HG02970 (cell line): Measurements from ENCODE around the gene TSPAN14.

Source experiments
- ATAC-seq: cut with Tn5 transposase; IDR thresholded peaks from one replicate; pipeline ENCODE4 v1.9.1; 2021; ENCODE audit warnings: mild to moderate bottlenecking, moderate library complexity, moderate number of reproducible peaks; ENCODE audit not compliant: unreplicated experiment, low FRiP score

TSPAN14 gene

DNA sequence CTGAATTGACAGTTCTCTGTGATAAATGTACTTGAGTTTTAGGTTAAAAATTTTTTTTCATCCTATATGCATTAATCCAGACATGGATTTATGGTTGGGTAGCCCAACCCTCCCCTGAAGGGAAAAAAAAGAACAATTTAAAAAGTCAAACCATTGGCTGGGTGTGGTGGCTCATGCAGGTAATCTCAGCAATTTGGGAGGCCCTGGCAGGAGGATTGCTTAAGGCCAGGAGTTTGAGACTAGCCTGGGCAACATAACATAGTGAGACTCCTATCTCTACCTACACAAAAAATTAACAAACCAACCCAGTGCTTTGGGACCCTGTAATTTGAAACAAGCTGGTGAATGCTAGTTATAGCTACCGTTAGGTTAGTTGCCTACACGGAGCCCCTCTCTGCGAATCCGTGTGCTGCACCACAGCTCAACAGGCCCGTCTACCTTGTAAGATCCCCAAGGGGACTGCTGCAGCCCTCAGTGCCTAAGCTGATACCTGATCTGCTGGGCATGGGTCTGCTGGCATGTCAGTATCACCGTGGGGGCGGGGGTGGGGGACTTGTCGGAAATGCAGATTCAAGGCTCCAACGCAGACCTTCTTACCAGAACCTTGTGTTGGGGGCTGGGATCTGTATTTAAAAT, 32.8 kb downstream of the TSPAN14 start:
- ATAC-seq, result no peak

DNA sequence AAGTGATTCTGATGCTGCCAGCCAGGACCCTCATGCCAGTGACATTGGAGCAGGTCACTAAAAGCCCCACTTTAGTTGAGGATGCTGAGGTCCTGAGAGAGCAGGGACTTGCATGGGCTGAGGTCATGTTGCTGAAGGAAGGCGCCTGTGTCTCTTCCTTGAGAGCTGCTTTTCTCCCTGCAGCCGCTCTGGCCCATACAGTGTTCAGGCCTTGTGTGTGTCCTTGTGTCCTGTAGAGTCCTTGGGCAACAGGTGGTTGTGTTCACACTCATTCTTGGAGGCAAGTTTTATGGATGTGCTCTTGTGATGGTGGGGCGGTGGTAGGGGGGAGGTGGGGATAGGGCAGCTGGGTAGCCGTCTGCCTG, 33.3 kb downstream of the TSPAN14 start:
- no peak for ATAC-seq

GRCh38 chr10:80487791-80488538, 33.9 kb downstream of the TSPAN14 start:
- ATAC-seq, result no peak

DNA sequence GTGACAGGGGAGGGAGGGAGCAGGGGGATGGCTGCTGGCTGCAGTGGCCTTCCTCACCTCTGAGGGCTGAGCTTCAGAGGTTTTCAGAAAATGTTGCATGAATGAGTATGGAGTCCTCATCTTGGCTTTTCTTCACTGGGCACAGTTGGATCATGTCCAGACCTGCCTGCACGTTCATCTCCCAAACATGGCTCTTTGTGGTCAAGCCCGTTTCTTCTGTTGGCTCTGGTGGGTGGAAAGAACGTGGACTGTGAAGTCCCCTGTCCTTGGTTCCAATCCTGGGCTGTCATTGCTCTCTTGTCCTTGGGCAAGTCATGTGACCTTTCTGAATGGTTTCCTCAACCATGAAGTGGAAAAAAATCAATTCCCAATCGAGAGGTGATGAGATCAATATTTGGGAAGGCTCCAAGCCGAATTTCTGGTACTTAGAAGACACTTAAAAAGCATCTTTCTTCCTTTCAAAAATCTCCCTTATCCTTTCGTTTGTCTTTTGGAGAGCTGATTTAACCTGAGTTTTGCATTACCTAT, 34.5 kb downstream of the TSPAN14 start:
- no peak for ATAC-seq

DNA sequence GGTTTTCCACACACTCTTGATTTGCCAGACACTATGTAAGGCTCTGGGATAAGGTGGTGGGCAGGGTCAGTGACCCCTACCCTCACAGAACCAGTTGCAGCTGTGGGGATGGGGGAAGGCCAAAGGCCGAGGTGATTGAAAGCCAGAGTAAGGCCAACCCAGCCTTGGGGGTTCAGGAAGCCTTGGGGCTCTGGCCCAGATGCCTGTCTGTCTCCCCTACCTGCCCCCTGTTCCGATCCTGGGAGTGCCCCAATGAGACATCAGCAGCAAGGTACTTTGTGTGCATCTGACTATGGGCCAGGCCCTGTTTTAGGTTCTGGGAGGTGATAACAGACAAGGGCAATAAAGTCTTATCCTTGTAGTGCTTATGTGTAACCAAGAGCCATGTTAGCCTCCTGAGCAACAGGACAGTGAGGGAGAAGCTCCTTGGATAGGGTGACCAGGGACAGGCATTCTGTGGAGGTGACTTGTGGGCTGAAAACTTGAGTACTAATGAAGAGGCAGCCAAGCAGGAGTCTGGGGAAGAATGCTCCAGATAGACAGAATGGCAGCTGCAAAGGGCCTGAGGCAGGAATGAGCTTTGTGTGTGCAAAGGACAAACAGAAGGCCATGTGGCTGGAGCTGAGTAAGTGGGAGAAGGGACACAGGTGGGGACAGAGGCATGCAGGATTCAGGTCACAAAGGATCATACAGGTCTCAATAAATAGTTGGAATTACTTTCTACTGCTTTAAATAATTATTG, 35.4 kb downstream of the TSPAN14 start:
- no peak for ATAC-seq

GRCh38 chr10:80491251-80492102, 37.4 kb downstream of the TSPAN14 start:
- ATAC-seq, result no peak

DNA sequence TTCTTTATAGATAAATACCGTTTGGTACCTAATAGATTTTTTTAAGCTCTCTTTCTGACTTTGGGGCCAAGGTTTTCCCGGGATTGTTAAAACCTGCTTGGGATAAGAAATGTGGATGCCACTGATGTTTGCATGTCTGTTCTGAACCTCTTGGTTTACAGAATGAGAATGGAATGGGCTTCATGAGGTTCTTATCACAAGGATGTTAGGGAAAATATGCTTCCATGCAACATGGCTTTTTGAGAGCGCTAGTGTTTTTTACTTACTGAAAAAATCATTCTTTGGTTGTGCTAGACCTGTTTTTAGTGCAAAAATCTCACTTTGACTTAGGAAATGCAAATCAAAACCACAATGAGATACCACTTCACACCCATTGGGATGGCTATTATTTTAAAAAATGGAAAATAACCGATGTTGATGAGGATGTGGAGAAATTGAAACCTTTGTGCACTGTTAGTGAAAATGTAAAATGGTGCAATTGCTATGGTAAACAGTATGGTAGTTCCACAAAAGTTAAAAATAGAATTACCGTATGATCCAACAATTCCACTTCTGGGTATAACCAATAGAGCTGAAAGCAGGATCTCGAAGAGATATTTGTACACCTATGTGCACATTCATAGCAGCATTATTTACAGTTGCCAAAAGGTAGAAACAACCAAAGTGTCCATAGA, 38.9 kb downstream of the TSPAN14 start:
- no peak for ATAC-seq

DNA sequence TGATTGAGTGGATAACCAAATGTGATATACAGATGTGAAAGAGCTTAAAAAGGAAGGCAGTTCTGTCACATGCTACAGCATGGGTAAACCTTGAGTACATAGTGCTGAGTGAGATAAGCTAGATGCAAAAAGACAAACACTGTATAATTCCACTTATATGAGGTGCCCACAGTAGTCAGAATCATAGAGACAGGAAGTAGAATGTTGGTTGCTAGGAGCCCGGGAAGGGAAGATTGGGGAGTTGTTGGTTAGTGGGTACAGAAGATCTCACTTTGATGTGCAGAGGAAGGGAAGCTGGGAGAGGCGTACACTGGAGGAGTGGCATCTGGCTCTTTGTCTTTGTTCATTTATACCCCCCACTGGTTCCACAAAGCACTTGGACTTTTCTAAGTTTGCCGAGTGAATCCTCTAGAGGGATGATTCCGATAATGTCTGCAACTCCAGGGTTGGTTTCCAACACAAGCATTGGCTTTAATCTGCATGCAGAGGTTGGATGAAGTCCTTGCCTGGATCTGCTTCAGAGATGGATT, 39.5 kb downstream of the TSPAN14 start:
- ATAC-seq, result no peak

DNA sequence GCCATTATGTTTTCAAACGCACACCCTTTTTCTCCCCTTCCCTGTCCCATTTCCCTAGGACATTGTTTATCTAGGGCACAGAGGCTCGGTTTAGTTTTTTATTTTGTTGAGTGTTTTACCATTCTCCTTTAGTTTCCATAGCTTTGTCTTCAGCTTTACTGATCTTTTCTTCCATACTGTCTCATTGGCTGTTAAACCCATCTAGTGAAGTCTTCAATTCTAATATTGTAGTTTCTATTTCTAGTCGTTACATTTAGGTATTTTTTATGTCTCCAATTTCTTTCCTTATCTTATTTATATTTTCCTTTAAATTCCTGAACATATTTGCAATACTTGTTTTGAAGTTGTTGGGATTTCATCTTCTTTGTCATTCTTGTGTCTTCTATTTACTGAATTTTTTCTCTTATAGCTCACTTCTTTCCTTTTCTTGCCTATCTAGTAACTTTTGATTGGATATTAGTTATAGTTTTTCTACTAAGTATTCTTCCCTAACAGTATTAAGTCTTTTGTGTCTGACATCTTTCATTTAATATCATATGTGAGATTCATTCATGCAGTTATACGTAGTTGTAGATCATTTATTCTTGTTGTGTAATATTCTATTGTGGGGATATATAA, 42.6 kb downstream of the TSPAN14 start:
- no peak for ATAC-seq

DNA sequence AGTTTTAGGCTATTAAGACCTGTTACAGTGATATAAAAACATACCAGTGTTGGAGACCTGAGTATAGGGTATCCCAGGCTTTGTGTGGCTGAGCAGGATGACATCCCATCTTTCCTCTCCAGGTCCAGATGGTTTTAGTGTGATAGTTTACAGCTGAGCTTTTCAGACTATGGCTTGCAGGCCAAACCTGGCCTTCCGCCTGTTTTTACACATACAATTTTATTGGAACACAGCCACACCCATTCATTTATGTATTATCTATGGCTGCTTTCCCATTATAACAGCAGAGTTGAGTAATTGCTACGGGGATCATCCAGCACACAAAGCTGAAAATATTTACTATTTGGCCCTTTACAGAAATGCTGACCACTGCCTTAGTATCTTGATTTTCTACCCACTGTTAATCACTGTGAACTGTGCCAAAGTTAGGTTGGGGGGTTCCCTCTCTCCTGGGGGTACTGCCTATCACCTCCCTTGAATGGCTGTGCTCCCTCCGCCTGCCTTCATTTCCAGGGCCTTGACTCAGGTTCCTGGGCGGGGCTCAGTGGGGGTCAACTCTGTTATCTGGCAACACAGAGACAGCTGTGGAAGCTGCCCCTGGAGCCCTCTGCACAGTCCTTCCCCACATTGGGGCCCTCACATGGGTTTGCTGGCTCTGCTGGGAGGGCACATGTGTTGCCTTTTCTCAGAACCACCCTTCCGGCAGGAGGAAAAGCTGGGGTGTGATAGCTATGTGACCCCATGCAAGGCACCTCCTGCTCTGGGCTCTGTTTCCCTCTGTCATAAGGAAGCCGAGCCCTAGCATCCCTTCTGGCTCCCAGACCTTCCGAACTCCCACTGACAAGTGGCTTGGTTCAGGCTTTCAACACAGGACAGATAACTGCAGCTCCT, 43.3 kb downstream of the TSPAN14 start:
- ATAC-seq, result no peak

GRCh38 chr10:80498078-80498832, 44.1 kb downstream of the TSPAN14 start:
- ATAC-seq, result no peak

- ATAC-seq, result no peak
Observed at GRCh38 chr10:80498833-80499741, 45.0 kb downstream of the TSPAN14 start.

- ATAC-seq, result peak; percentile 51
Observed at GRCh38 chr10:80500572-80501380, 46.7 kb downstream of the TSPAN14 start.

DNA sequence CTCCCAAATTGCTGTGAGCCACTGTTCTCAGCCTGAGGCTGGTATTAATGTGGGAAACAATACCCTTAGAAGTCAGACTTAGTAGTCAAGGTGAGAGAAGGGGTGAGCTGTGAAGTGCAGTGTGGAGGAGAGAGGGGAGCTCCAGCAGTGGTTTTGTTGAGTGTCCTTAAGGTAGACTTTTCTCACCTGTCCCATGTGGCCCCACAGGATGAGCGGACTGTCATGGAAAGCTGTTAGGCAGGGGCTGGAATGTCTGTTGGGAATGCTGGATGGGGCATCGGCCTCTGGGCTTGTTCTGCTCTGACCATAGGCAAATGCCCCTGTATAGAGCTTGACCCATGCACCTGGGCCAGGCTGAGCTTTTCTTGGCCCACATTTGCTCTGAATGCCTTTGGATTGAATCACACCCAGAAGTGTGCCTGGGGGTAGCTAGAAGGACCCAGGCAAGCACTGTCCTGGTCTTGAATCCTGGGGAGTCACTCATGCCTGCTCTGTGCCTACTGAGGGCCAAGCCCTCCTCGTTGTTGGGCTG, 47.3 kb downstream of the TSPAN14 start:
- ATAC-seq, result no peak

DNA sequence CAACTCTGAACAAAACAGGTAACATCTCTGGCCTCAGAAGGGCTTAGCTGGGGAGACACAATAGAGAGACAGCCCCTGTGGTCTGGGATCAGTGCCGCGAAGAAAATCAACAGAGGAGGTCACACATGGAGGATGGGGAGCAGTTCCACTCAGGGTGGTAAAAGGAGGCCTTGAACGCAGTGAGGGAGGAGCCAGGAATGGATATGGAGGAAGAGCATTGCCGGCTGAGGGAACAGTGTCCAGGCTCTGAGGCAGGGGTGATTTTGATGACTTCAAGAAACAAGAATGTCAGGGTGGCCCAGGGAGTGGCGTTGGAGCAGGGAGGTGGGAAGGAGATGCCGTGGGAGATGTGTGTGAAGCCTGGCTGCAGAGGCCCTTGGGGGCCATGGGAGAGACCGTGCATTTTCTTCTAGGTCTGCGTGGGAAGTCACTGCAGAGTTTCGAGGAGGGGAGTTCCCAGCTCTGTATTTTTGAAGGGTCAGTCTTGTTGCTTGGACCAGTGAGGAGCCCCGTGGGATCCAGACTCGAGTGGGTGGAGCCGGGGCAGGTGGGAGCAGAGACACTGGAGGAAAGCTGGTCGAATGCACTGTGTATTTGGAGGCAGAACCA, 47.9 kb downstream of the TSPAN14 start:
- no peak for ATAC-seq
